HCT116 (cell line): Measurements from ENCODE around the gene IL11RA. TPM values are rescaled to one million over a fixed set of nuclear protein-coding genes. Genes with fewer than 3 reads are reported as not detected.

Experiments used
- ATAC-seq: fragments of 200-7000 bp; cut with Tn5 transposase; 2 replicates; pipeline ENCODE4 v1.9.1; 2020; ENCODE audit warnings: mild to moderate bottlenecking, moderate library complexity
- BruUV-seq: library from RNA; stranded (reverse); fragments of 400-500 nt; replicated peaks from 2 replicates; lab custom pipeline; 2021; lab: Mats Ljungman, UMichigan
- CTCF ChIA-PET: fragments of 300-600 bp; sonication (Branson Sonifier 250); formaldehyde crosslinking; loops from one replicate; lab custom pipeline; 2021; ENCODE audit warnings: antibody characterized with exemption; lab: Charles Lee
- POLR2A ChIA-PET: fragments of 300-600, 350-600 bp; sonication (Branson Sonifier 250); formaldehyde crosslinking; loops from one replicate; lab custom pipeline; 2021; ENCODE audit warnings: antibody characterized with exemption; lab: Charles Lee
- RAD21 ChIA-PET, 2 experiments: fragments of 300-600 bp; sonication (Branson Sonifier 250); formaldehyde crosslinking; loops; one replicate each; lab custom pipeline; 2023; ENCODE audit warnings: low total read pairs in 2 of 2; ENCODE audit not compliant: uncharacterized antibody in 2 of 2, unreplicated experiment in 2 of 2, low non-redundant PET in 1 of 2; lab: Charles Lee
- DNase-seq: peaks from one replicate; pipeline ENCODE4 v3.0.0-alpha.2; 2010; ENCODE audit warnings: low read depth, low spot score
- H2AFZ ChIP-seq: fragments of 200-600 bp; shearing (Covaris generic), sonication (generic); 2 replicates; pipeline ENCODE4 v1.6.1; 2017; ENCODE audit warnings: low read depth, mixed run types, mixed read lengths, antibody characterized with exemption, low read length; ENCODE audit not compliant: poor library complexity, severe bottlenecking
- H3K27ac ChIP-seq: 2 replicates; pipeline ENCODE4 v1.5.1; 2012; ENCODE audit warnings: low read depth, low read length
- H3K27me3 ChIP-seq: fragments of 200-600 bp; sonication (generic); 2 replicates; pipeline ENCODE4 v1.6.1; 2016; ENCODE audit warnings: mixed run types, low read length, mixed read lengths; ENCODE audit not compliant: insufficient read depth
- H3K36me3 ChIP-seq, 2 experiments: fragments of 200-500 bp in 1 of 2; fragments of 200-600 bp in 1 of 2; sonication (Bioruptor generic) in 1 of 2; sonication (generic) in 1 of 2; 2 replicates each; pipeline versions ENCODE4 v1.5.1 to v1.6.1; 2014 to 2016; ENCODE audit warnings: low read length in 2 of 2, inconsistent platforms in 1 of 2, mixed read lengths in 1 of 2, mixed run types in 1 of 2; ENCODE audit not compliant: insufficient read depth in 2 of 2, control insufficient read depth in 1 of 2
- H3K4me1 ChIP-seq, 2 experiments: fragments of 200-600 bp in 1 of 2; sonication (generic) in 1 of 2; 2 replicates each; pipeline versions ENCODE4 v1.5.1 to v1.6.1; 2012 to 2017; ENCODE audit warnings: low read length in 2 of 2, inconsistent platforms in 1 of 2, mild to moderate bottlenecking in 1 of 2, mixed read lengths in 1 of 2, mixed run types in 1 of 2, moderate library complexity in 1 of 2; ENCODE audit not compliant: insufficient read depth in 2 of 2, control insufficient read depth in 1 of 2
- H3K4me2 ChIP-seq: fragments of 200-600 bp; sonication (generic); 2 replicates; pipeline ENCODE4 v1.6.1; 2017; ENCODE audit warnings: mixed run types, low read length, mixed read lengths
- H3K4me3 ChIP-seq, 2 experiments: fragments of 200-600 bp in 1 of 2; sonication (generic) in 1 of 2; replicated peaks in 1 of 2; 2 replicates each; pipeline ENCODE4 v1.5.1; 2011 to 2016; ENCODE audit warnings: low read length in 2 of 2, control low read depth in 1 of 2, low read depth in 1 of 2, mild to moderate bottlenecking in 1 of 2, mixed read lengths in 1 of 2, mixed run types in 1 of 2
- H3K79me2 ChIP-seq: fragments of 200-600 bp; sonication (generic); 2 replicates; pipeline ENCODE4 v1.6.1; 2017; ENCODE audit warnings: mild to moderate bottlenecking, mixed run types, low read length, moderate library complexity, mixed read lengths; ENCODE audit not compliant: insufficient read depth
- H3K9ac ChIP-seq: fragments of 200-600 bp; sonication (generic); 2 replicates; pipeline ENCODE4 v1.6.1; 2016; ENCODE audit warnings: low read length, mixed read lengths
- H3K9me2 ChIP-seq: fragments of 200-600 bp; sonication (generic), shearing (Covaris generic); 2 replicates; pipeline ENCODE4 v1.6.1; 2017; ENCODE audit warnings: mixed run types, mild to moderate bottlenecking, moderate library complexity; ENCODE audit not compliant: insufficient read depth
- H3K9me3 ChIP-seq, 2 experiments: fragments of 200-500 bp in 1 of 2; fragments of 200-600 bp in 1 of 2; sonication (Bioruptor generic) in 1 of 2; sonication (generic) in 1 of 2; 2 replicates each; pipeline ENCODE4 v1.6.1; 2014 to 2017; ENCODE audit warnings: low read length in 2 of 2, mixed read lengths in 2 of 2, inconsistent platforms in 1 of 2, low read depth in 1 of 2, mild to moderate bottlenecking in 1 of 2, mixed run types in 1 of 2, moderate library complexity in 1 of 2; ENCODE audit not compliant: control insufficient read depth in 1 of 2, insufficient read depth in 1 of 2
- H4K20me1 ChIP-seq: fragments of 200-600 bp; sonication (generic), shearing (Covaris generic); 2 replicates; pipeline ENCODE4 v1.6.1; 2017; ENCODE audit warnings: mixed run types, mild to moderate bottlenecking, moderate library complexity; ENCODE audit not compliant: insufficient read depth
- EGR1 ChIP-seq: IDR thresholded peaks from 2 replicates; pipeline ENCODE4 v1.6.1; 2012; ENCODE audit warnings: low read depth
- EZH2 ChIP-seq: fragments of 200-600 bp; sonication (generic); IDR thresholded peaks from 2 replicates; pipeline ENCODE4 v1.6.1; 2017; ENCODE audit warnings: antibody characterized with exemption, mixed run types
- EZH2phosphoT487 ChIP-seq: fragments of 200-600 bp; IDR thresholded peaks from 2 replicates; pipeline ENCODE4 v1.6.1; 2018; ENCODE audit warnings: antibody characterized with exemption, borderline replicate concordance
- FOSL1 ChIP-seq: IDR thresholded peaks from 2 replicates; pipeline ENCODE4 v1.6.1; 2012; ENCODE audit warnings: low read depth
- JUND ChIP-seq: IDR thresholded peaks from 2 replicates; pipeline ENCODE4 v1.6.1; 2012
- POLR2A ChIP-seq: IDR thresholded peaks from 2 replicates; pipeline ENCODE4 v1.7.0; 2011; ENCODE audit warnings: borderline replicate concordance; ENCODE audit not compliant: insufficient read depth, insufficient read length; ENCODE audit errors: extremely low read depth
- POLR2AphosphoS5 ChIP-seq: IDR thresholded peaks from 2 replicates; pipeline ENCODE4 v1.6.1; 2011; ENCODE audit warnings: mild to moderate bottlenecking, low read depth, low read length, moderate library complexity
- TCF7L2 ChIP-seq: IDR thresholded peaks from 2 replicates; pipeline ENCODE4 v1.7.0; 2011; ENCODE audit warnings: borderline replicate concordance, inconsistent platforms; ENCODE audit not compliant: insufficient read depth, insufficient read length; ENCODE audit errors: extremely low read depth
- ZNF274 ChIP-seq: fragments of 200-500 bp; sonication (Bioruptor generic); IDR thresholded peaks from 2 replicates; pipeline ENCODE4 v1.6.1; 2014; ENCODE audit warnings: mild to moderate bottlenecking, low read depth, low read length, inconsistent platforms
- intact Hi-C: fragments of 100-400 bp; cut with micrococcal nuclease; formaldehyde crosslinking; loops from 2 replicates; pipeline ENCODE4 v1.10.0; 2022
- total RNA-seq: library from RNA; stranded (reverse); gene quantifications from one replicate; pipeline ENCODE4 v1.2.1, GENCODE V29; 2021; ENCODE audit not compliant: unreplicated experiment
- TF ChIP-seq, protein P1 (sequence below): IDR thresholded peaks from 2 replicates; pipeline ENCODE4 v1.6.1; 2012
- TF ChIP-seq, protein P2 (sequence below), 3 experiments: fragments of 200-600 bp in 1 of 3; sonication (generic) in 1 of 3; IDR thresholded peaks in 2 of 3; conservative IDR thresholded peaks in 1 of 3; 2 replicates each; pipeline ENCODE4 v1.5.1; 2012 to 2017; ENCODE audit warnings: low read depth in 2 of 3, low read length in 2 of 3, antibody characterized with exemption in 1 of 3, borderline replicate concordance in 1 of 3, control low read depth in 1 of 3, mild to moderate bottlenecking in 1 of 3, mixed read lengths in 1 of 3, mixed run types in 1 of 3, moderate library complexity in 1 of 3; ENCODE audit not compliant: insufficient read depth in 1 of 3

IL11RA gene
- total RNA-seq, 1 experiment from 2014 or later, result 10.6 TPM

DNA sequence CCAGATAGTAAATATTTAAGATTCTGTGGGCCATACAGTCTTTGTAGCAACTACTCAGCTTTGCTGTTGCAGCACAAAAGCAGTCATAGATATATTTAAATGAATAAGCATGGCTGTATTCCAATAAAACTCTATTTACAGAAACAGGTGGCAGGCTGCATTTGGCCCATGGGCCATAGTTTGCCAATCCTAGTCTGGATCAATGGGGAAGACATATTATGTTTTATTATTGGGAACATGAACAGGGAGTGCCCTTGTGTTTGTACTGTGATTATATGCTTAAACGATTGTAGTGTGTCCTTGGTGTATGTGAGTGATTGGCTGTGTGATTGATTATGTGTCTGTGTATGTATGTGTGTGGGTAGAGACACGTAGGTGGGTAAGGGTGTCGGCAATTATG is 22.5 kb downstream of the IL11RA start:
- intact Hi-C loops, result loop anchor here (10.0 kb wide), 1 partner anchor 310 kb away; the partner anchor contains the start of gene DNAJB5
- H3K4me2 ChIP-seq, result no peak overlapping the region
- no TSS peak for BruUV-seq
- no peaks in the 10 kb centered on the region for H3K36me3 ChIP-seq
- H3K9ac ChIP-seq, result no peak overlapping the region
- H3K27me3 ChIP-seq, result no peaks in the 10 kb centered on the region
- ATAC-seq, result no peak
- no peaks in the 10 kb centered on the region for H3K9me2 ChIP-seq
- H2AFZ ChIP-seq, result no peak overlapping the region
- no peaks in the 10 kb centered on the region for H3K9me3 ChIP-seq
- ChIA-PET RAD21 (no interaction called here), CTCF (interaction anchor here (2.2 to 2.3 kb wide), 2 partner anchors 9 to 28 kb away, joined by 6 to 14 read pairs; no protein-coding TSS in a partner anchor), POLR2A (no interaction called here)
- H3K4me1 ChIP-seq, result no peaks in the 10 kb centered on the region
- H3K4me3 ChIP-seq, result no peak overlapping the region
- no peaks in the 10 kb centered on the region for H3K79me2 ChIP-seq
- TF ChIP-seq, protein P1, sequence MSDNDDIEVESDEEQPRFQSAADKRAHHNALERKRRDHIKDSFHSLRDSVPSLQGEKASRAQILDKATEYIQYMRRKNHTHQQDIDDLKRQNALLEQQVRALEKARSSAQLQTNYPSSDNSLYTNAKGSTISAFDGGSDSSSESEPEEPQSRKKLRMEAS, result no peak
- TF ChIP-seq TCF7L2, result no peak
- TF ChIP-seq ZNF274, result no peak
- no peak for TF ChIP-seq FOSL1
- no peak for TF ChIP-seq POLR2A
- no peak for TF ChIP-seq POLR2AphosphoS5
- TF ChIP-seq EZH2, result no peak
- no peak for TF ChIP-seq EZH2phosphoT487
- TF ChIP-seq JUND, result no peak
- no peak for TF ChIP-seq EGR1
- TF ChIP-seq, protein P2, sequence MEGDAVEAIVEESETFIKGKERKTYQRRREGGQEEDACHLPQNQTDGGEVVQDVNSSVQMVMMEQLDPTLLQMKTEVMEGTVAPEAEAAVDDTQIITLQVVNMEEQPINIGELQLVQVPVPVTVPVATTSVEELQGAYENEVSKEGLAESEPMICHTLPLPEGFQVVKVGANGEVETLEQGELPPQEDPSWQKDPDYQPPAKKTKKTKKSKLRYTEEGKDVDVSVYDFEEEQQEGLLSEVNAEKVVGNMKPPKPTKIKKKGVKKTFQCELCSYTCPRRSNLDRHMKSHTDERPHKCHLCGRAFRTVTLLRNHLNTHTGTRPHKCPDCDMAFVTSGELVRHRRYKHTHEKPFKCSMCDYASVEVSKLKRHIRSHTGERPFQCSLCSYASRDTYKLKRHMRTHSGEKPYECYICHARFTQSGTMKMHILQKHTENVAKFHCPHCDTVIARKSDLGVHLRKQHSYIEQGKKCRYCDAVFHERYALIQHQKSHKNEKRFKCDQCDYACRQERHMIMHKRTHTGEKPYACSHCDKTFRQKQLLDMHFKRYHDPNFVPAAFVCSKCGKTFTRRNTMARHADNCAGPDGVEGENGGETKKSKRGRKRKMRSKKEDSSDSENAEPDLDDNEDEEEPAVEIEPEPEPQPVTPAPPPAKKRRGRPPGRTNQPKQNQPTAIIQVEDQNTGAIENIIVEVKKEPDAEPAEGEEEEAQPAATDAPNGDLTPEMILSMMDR (IDR thresholded peaks at IDR 0.05 in 2 of 3, conservative IDR thresholded peaks at IDR 0.05 in 1 of 3; ENCODE audit: borderline replicate concordance in 1 of 3, insufficient read depth in 1 of 3, low read depth in 2 of 3, low read length in 2 of 3), result no peak
- DNase-seq, result no peak
- H3K27ac ChIP-seq, result no peak overlapping the region
- no peaks in the 10 kb centered on the region for H4K20me1 ChIP-seq
